HG03175 (cell line): ENCODE measurements around the gene PTTG1IP.
"Not testable (repeated sequence)": the region's sequence is repeated elsewhere in the genome, so short reads cannot be mapped to it uniquely, and the experiment has no call there.

Source experiments
- ATAC-seq: cut with Tn5 transposase; IDR thresholded peaks from one replicate; pipeline ENCODE4 v1.9.1; 2021; ENCODE audit warnings: mild to moderate bottlenecking, moderate library complexity; ENCODE audit not compliant: unreplicated experiment

The PTTG1IP gene

DNA sequence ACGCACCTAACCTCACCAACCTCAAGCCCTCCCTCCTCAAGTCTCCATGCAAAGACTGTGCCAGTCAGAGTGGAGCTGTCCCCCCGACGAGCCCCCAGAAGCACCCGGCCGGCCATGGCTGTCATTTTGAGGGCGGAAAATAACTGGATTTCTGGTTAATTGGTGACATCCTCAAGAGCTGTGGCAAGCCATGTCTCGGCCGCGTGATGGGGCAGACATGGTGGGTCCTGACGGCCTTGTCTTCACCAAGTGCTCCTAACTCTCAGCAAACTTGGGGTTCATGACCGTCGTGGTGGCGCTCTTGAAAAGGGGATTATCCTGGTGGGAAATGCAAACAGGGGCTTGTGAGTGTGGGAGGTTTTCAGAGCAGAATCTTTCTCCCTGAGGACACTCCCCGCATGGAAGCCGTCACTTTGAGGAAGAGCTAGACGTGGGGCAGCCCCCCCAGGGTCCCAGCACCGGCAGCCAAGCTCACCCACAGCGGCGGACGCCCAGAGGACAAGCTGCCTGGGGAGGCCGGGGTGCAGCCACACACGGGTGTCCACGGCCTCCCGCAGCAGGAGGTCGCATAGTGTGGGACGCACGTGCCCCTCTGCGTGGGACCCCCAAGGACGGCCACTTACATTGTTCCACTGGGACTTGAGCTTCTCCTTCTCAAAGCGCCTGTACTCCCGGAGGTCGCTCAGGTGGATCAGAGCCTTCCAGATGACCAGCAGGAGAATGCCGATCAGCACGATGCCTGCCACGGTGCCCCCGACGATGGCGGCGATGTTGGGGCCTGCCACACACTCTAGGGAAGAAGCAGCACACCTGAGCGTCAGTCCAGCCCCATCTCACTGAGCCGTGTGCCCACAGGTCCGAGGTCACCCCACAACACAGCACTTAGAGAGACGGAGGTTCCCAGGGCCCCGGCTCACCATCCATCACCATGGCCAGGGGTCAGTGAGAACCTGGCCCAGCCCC, 12.9 kb upstream of the PTTG1IP start:
- no peak for ATAC-seq

DNA sequence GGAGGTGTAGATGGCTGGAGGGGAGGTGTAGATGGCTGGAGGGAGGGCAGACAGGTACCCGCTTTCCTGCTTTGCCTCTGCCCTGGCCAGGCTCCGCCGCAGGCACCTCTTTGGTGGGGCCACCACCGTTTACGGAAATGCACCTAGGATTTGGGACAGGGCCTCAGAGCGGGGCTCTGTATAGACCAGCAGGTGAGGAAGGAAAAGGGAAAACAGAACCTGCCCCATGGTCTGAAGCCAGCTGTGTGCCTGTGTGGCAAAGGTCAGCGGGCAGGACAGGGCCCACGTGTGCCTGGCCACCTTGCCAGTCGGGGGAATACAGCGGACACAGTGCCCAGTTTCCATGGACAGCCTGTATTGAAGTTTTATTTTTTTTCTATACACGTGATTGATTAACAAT, 12.1 kb upstream of the PTTG1IP start:
- no peak for ATAC-seq

DNA sequence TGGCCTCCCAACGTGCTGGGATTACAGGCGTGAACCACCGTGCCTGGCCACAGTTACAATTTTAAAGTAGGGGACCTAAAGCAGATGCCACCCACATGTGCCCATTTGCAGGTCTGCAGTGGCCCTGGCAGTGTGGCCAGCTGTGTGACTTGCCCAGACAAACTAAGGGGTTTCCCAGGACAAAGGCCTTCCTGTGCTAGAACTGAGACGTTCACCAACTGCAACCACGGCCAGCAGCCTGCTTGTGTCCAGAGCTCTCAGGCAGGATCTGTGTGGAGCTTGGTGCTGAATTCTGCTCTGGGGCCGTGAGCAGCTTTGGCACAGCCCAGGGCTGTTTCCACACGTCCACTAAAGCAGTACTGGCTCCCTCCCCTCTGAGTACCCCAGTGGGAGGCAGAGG, 10.6 kb upstream of the PTTG1IP start:
- ATAC-seq = no peak

DNA sequence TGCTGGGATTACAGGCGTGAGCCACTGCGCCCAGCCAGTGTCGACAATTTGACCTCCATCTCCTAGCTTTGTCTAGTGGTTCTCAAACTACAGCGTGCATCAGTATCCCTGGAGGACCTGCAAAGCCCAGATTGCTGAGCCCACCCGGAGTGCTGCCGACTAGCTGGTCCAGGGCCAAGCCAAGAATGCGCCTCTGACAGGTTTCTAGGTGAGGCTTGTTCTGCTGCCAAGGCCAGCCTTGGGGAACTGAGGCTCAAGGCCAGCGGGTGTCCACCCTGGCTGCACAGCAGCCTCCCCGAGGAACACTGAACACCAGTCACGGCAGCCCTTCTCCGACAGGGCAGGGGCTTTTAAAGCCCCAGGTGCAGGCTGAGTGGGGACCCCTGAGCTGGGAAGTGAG, 9.8 kb upstream of the PTTG1IP start:
- no peak for ATAC-seq

DNA sequence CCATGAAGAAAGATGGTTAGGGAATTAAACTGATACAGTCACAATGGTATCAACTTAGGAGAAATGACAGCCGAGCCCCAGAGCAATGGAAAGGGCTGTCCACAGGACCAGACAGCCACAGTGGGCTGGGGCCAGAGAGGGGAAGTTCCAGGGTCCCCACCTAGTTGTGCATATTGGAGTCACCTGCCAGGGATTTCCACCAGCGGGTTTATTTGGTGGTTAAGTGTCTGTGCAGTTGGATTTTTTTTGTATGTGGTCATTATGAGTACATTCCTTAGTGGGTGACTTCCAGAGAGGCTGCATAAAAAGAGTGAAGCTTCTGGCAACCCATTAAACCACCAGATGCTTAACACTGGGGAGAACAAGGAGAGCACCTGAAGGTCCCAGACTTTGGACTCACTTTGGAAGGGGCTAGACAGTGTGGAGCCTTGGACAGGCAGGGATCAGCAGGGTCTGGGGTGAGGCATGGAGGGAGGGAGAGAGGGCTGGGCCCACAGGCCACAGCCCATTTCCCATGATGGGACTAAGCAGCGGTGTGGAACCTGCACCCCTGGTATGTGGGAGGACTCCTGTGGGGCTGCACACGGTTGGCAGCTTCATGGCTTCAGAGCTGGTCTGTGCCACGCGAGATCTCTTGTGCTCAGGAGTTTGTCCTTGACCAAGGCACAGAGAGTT, 7.8 kb upstream of the PTTG1IP start:
- ATAC-seq = no peak

DNA sequence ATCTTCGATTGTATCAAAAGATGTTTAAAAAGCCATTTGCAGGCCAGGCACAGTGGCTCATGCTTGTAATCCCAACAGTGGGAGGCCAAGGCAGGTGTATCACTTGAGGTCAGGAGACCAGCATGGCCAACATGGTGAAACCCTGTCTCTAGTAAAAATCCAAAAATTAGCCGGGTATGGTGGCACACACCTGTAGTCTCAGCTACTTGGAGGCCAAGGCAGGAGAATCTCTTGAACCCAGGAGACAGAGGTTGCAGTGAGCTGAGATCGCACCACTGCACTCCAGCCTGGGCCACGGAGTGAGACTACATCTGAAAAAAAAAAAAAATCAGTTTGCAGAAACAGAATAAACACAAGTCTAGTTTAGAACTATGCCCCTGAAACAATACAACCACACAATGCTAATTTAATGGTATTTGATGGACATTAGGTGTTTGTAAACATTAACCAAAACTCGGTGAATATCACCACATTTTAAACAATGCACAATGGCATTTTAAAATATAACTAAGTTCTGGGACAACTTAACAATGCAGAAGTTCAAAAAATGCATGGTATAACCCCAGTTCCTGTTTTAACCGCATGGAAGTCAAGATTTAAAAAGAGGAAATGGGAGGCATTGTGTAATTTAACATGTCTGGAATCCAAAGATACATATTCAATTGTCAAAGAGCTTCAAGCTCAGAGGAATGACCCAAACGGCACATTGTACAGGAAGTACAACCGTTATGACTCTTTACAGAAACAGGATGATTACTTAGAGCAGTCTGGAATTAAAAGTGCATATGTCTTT, 7.1 kb upstream of the PTTG1IP start:
- no peak for ATAC-seq

DNA sequence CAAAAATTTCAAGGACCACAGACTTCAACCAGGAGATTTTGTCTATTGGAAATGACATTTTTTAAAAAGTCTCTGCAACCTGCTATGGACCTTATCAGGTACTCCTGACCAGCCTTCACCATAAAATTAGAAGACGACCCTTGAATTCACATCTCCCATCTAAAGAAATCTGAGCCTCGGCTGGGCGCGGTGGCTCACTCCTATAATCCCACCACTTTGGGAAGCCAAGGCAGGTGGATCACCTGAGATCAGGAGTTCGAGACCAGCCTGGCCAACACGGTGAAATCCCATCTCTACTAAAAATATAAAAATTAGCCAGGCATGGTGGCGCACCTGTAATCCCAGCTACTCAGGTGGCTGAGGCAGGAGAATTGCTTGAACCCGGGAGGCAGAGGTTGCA, 5.7 kb upstream of the PTTG1IP start:
- not testable (repeated sequence) for ATAC-seq

DNA sequence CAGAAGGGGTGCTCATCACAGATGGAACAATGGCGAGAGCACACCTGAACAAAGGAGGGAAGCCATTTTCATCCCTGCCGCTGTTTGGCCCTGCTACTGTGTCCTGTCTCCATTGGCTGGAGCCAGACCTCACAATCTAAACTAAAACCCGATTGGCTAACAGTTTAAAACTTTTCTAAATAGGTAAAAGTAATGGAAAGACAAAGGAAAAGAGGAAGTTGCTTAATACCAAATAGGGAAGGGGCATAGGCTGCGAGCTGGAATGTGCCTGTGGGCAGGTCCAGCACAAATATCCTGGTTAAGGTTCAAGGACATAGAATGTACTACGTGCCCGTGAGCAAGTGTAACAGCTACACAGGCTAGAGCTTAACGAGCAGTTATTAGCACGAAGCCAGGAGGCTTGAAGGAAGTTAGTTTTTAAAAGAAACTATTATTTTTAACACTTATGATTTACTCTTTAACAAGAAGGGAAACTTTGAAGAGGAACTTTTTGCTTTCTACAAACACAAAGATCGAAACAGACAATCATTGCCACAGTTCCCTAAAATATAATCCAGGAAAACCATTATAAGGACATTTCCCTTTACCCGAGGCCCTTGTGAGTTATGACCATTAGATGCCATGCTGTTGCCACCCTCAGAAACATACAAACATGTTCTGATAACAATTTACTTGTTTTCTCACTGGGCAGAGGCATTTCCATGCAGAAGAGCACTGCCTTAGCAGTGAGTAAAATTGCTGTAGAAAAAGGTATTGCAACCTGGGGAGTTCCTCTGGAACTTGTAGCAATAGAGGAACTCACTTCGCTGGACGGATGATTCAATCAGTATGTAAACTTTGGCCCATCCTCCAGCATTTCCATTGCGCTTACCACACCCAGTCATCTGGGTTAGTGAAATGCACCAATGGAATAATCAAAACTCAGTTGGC, 4.8 kb upstream of the PTTG1IP start:
- ATAC-seq = no peak

DNA sequence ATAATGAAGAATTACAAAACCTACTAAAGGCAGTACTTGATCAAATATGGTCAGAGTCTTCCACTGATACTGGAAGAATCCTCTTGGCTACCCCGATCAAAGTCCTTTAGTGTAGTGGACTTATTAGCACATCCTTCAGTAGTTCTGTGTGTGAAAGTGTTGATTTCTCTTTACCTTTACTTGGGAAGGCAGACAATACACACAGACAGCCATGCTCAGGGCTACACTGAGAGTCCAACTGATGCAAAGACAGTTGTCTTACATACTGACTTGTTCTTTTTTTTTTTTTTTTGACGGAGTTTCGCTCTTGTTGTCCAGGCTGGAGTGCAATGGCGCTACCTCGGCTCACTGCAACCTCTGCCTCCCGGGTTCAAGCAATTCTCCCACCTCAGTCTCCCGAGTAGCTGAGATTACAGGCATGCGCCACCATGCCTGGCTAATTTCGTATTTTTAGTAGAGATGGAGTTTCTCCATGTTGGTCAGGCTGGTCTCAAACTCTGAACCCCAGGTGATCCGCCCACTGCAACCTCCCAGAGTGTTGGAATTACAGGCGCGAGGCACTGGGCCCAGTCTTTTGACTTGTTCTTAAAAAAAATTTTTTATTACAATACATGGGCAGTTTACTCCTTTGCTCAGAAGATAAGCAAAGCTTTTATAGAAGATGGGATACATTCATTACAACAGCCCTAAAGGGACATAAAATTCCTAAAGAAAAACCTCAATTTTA, 3.5 kb upstream of the PTTG1IP start:
- no peak for ATAC-seq

DNA sequence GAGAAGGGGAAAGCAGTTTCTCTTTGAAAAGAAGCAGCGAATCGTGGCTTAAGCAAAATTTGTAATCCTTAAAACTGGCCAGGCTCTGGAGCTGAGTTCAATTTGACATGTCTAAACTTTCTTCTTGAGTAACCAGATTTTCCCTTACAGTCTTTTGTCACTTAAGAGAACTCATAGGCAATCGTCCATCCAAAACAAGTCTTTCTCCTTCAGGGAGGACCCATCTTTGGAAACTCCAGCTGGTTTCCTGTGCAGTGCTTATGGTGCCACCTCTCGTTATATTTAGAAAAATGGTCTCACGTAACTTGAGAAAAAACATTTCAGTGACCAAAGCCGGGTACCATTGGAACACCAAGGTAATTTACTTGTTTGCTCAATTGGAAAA, 1.8 kb upstream of the PTTG1IP start:
- no peak for ATAC-seq

DNA sequence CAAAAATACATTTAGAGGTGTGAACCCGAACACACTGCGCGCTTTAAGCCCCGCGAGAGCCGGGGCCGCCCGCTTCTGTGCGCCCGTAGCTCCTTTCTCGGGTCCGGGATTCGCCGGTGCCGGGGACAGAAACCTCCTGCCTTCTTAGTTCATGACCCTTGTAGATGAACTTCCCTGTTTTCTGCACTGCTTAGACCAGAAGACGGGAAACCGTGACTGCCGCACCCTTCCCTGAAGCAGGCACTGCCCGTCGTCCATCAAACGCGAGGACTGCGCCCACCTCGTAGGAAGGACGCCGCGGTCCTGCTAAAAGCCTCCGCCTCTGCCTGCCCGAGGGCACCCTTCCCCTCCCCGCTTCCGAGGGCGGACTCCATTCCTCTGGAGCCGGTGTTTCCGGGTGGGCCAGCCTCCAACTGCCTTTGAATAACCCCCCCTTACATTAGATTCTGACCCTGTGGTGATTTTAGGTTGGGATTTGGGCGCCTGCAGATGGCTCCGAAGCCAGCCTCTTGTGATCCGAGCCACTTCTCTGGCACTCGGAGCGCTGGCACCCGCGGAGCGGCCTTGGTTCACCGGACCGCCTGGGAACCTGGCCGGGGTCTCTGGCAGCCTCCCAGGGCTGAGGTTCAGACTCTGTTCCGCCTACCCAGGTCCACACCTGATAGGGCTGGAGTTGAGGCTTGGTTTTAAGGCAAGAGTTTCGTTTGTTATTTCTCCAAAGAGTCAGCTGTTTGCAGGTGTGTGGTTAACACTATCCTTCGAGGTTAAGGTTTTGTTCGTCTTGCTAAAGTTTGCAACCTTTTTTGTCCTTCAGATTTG, 1.2 kb upstream of the PTTG1IP start:
- ATAC-seq = peak; percentile 1

DNA sequence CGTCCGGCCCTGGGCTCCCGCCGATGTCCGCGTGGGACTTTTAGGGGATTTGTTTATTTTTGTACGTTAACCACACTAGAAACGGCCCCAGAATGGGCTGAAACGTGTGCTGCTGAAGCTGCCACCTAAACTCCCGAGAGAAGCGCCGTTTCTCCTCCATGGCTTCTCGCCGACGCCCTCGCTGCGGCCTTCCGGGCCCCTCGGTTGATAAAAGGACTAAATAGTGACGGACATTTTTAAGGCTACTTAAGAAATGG, 678 bp upstream of the PTTG1IP start:
- ATAC-seq = peak; percentile 8

DNA sequence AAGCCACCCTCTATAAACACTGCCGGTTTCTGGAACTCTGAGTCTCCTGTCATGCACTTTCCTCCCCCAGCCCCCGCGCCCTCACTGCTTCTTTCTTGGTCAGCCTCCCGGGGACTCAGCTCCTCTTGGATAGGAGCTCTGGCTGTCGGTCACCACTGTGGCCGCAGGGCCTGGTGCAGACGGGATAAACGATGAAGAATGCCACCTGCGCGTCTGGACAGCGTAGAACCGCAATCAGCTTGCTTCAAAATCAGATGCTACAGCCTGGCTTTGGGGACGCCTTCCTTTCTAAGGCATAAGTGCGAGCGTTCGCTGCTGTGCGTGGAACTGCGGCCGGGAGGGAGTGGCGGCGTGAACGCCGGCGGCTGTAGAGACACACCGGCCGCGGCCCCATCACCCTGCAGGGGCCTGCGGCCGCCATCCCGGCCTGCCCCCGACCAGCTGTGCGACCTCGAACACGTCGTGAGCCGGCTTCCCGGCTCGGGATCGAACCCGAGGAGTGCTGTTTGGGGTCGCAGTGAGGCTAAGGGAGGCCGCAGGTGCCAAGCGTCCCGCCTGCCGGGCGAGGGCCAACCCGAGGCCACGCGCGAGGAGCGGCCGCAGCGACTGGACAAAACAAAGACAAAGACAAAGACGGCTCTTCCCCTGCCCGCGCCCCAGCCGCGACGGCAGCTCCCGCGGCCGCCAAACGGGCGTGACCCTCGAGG, 688 bp downstream of the PTTG1IP start:
- ATAC-seq = no peak

DNA sequence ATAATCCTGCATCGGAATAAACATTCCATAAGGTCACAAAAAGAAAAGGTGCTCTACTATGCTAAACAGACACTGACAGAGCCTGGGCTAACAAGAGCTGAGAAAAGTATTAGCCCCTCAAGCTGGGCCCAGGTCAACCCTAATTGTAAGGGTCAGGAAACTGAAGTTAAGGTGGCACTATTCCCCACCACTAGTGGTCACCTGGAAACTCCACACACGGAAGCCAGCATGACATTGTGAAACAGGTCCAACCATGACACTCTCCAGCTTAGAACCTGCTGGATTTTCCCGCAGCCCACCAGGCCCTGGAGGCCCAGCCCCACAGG, 1.2 kb downstream of the PTTG1IP start:
- ATAC-seq = no peak

DNA sequence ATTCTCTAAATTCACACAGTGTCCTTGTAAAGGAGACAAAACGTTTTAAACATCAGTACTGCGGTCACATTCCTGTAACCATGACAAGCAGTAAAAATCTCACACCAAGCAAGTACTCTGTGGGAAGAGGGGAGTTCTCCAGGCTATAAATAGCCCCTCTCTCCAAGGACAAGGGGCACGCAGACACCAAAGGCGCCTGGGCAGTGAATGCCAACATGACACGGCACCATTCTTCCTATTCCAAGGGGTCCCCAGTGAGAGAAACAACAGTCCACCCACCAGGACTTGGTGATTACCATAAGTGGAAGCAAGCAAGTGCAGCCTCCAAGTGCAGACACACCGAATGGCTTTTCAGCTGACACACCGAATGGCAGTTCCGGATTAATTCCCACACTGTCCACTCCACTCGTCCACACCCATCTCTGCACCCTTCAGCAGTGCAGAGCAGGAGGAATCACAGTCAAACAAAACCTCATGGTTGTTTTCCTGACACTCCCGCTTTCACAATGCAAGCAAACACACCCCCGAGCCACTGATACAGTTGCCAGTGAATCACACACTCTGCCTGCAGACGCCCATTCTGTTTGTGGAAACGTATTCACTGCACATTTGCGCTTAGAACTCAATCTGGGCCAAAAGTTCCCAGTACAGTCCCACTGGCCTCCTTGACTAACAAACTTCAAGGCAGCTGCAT, 1.8 kb downstream of the PTTG1IP start:
- no peak for ATAC-seq

DNA sequence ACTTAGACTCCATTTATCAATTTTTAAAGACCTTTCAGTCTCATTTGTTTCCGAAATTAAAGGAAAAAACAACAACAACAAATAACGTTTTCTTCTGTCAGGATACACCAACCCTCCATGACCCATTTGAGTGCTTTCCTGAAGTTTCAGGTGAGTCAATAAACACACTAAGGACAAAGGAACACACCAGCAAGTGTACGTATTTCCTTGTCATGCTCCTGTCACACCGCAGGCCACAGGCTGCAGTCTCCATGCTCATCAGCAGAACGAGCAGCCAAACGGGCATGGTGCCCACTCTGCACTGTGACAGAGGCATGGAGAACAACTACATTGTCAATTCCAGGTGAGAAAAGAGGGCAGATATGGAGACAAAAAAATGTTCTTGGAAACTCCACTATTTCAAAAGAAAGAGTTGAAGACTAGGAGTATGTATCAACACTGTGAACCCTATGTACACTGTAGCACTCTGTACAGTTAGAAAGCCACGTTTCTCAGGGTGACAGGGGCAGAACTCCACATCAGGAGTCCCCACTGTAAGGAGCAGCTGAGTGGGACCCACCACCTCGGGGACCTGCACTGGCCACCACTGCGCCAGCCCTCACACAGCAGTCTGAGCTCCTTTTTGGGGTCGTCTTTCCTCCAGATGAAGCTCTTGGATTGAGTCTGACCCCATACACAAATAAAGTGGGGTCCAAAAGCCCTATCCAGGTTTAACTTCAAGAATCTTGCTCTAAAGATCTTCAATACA, 2.6 kb downstream of the PTTG1IP start:
- ATAC-seq = no peak
